ENCODE results near the gene SNTB2.

GRCh38 chr16:69327585-69328310 lies 140.8 kb downstream of the SNTB2 start:
- TF ChIP-seq SP1 (IDR thresholded peaks at IDR 0.05): no peak
- TF ChIP-seq MAX (IDR thresholded peaks at IDR 0.05): no peak

All from liver (tissue), 2 donors.